G401.6 (cell line): Measurements from ENCODE around the gene HLCS.
"Not testable (repeated sequence)": the region's sequence is repeated elsewhere in the genome, so short reads cannot be mapped to it uniquely, and the experiment has no call there.

Experiments used
- FAIRE-seq: peaks from 2 replicates; lab custom pipeline; 2012; peaks lifted over from hg19 to GRCh38; lab: Jason Lieb, UNC

Gene HLCS

GRCh38 chr21:36966066-36966820, at the start of gene HLCS:
Gene HLCS, minus strand, starts transcription at chr21:36966669. Its CDS starts 31 bp downstream, at chr21:36966638.
- FAIRE-seq: no peak

GRCh38 chr21:37009740-37010341, 43.4 kb upstream of the HLCS start:
- peak; percentile 92 for FAIRE-seq

- FAIRE-seq: no peak
These were observed 42.3 kb upstream of the HLCS start for GRCh38 chr21:37008724-37009123.

- no peak for FAIRE-seq
These were observed 40.2 kb upstream of the HLCS start, which contains the start of gene RIPPLY3 for GRCh38 chr21:37006486-37007291. Gene RIPPLY3, plus strand, starts transcription at chr21:37006702. Its CDS starts 71 bp downstream, at chr21:37006773.

- no peak for FAIRE-seq
These were observed 39.3 kb upstream of the HLCS start for GRCh38 chr21:37005548-37006485.

- FAIRE-seq: not testable (repeated sequence)
These were observed 37.4 kb upstream of the HLCS start for GRCh38 chr21:37003917-37004316.

- not testable (repeated sequence) for FAIRE-seq
These were observed 36.4 kb upstream of the HLCS start for GRCh38 chr21:37002851-37003250.

GRCh38 chr21:37001441-37001840, 35.0 kb upstream of the HLCS start:
- FAIRE-seq: no peak

- no peak for FAIRE-seq
These were observed 33.9 kb upstream of the HLCS start for GRCh38 chr21:37000381-37000780.

GRCh38 chr21:36999131-36999898, 32.8 kb upstream of the HLCS start:
- FAIRE-seq: no peak

GRCh38 chr21:36995285-36995684, 28.8 kb upstream of the HLCS start:
- not testable (repeated sequence) for FAIRE-seq

- FAIRE-seq: no peak
These were observed 28.2 kb upstream of the HLCS start for GRCh38 chr21:36994501-36995158.

GRCh38 chr21:36992671-36993070, 26.2 kb upstream of the HLCS start:
- no peak for FAIRE-seq

GRCh38 chr21:36990508-36991205, 24.2 kb upstream of the HLCS start:
- FAIRE-seq: no peak

- FAIRE-seq: no peak
These were observed 23.4 kb upstream of the HLCS start for GRCh38 chr21:36989699-36990507.

GRCh38 chr21:36989199-36989698, 22.8 kb upstream of the HLCS start:
- not testable (repeated sequence) for FAIRE-seq

- FAIRE-seq: no peak
These were observed 22.1 kb upstream of the HLCS start for GRCh38 chr21:36988536-36988935.

- no peak for FAIRE-seq
These were observed 21.4 kb upstream of the HLCS start for GRCh38 chr21:36987845-36988244.
